Measurements from ENCODE around the gene CFAP61.

CFAP61 gene

DNA sequence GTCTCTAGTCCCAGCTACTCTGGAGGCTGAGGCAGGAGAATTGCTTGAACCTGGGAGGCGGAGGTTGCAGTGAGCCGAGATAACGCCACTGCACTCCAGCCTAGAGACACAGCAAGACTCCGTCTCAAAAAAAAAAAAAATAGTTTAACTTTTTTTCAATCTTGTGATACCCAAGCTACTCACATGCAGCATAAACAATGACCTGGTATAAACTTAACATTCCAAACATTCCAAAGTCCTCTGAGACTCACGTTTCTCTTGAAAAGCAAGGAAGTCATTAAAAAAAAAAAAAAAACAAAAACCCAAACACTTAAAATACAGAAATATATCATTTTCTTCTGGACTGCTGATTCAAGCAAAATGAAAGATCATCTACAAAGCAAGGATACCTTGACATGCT lies 14.4 kb upstream of the CFAP61 start:
- no peak for DNase-seq

DNA sequence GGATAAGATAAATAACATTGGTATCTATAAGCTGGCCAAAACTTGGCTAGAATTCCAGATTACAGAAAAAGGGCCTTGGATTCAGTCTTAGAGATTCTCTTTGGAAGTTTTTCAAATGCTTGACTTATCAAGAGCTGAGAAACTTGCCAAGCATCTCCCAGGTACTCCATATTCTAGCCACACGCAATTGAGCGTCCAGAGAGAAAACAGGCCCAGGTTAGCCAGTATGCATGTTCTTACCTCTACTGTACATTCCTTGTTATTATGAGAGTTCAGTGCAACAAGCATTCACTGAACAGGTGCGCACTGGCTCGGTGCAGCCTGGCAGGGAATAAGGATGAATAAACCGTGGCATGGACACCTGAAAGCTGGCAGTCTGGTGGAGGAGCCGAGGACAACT lies 13.7 kb upstream of the CFAP61 start:
- DNase-seq: no peak

DNA sequence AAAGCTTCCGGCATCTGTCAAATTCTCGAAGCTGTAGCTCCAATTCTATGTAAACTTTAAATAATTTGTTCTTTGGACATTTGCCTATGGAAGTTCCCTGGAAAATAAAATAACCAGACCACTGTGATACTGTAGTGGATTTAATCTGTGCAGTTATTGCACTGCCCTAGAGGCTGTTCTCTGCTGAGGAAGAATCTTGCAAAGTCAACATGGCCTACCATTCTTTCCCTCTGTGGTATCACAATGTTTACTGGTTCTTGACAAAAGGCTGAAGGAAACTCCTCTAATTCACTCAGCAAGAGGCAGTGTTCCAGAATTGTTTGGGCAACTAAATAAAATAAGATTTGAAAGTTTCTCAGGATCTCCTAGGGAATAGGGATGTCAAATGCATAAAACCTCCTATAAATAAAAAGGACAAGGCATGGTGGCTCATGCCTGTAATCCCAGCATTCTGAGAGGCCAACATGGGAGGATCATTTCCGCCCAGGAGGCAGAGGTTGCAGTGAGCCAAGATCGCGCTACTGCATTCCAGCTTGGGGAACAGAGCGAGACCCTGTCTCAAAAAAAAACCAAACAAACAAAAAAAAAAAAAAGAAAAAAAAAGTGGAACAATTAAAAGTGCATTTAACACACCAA lies 12.5 kb upstream of the CFAP61 start:
- DNase-seq: no peak

DNA sequence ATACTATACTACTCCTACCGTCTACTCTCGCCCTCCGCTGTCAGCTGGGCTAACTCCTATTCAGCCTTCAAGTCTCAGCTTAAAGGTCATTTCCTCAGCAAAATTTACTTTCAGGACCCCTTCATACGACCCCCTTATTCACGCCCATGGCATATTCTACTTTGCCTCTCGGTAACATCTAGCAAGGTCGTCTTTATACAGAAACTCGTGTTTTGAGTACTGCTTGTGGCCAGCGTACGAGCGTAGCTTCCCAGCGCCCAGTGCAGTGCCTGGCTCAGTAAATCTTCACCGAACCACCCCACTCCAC lies 612 bp upstream of the CFAP61 start:
- DNase-seq: peak; percentile 22

DNA sequence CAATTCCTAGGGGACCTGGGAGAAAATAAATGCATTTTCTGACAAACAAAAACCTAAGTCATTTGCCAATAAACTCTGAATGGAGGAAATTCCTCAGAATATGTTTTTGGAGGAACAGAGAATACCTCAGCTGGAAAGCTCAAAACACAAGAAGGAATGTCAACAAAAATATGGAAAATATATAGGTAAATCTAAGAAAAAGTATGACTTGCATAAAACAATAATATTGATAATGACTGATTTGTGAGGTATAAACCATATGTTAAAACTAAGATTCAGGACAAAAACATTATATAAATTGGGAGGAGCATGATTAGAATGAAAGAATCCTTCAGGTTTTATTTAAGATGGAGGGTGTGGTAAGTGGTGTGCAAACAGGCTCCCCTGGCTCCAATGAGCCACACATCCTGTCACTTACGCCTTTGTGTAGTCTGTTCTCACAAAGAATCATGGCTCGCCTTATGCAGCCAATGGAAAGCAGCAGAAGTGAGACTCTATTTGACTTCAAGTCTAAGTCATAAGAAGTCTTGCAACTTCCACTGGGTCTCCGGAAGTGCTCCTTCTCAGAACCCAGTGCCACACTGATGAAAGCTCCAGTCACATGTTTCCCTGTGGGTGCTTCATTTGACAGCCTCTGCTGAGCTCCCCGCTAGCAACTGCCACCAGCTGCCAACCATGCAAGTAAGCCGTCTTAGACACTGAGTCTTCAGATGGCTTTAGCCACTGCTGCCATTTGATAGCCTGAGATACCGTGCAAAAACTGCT lies 8.1 kb downstream of the CFAP61 start:
- DNase-seq: no peak

DNA sequence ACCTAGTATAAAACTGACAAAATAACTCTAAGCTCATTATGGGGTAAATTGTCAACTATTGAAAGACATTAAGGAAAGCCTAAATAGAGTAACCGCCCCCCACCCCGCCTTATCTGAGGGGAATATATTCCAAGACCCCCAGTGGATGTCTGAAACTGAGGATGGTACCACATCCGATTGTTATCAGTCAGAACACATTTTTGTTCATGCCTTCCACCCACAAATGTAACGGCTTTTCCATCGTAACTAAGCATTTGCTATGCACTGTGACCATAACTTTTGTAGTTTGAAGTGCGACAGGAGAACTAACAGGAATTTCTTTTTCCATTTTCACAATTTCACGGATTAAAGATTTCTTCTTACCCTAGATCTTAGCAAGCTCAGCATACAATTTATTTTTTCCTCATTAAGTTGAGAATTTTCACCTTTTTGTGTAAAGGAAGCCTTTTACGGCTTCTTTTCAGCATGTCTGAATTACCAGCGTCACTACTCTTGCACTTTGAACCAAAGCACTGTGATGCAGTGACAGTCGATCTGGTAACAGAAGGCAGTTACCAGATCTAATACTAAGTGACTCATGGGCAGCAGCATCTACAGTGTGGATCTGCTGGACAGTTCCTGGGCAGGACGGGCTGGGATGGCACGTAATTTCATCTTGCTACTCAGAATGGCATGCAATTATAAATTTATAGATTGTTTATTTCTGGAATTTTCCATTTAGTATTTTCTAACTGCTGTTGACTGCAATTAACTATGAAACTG lies 11.8 kb downstream of the CFAP61 start:
- no peak for DNase-seq

DNA sequence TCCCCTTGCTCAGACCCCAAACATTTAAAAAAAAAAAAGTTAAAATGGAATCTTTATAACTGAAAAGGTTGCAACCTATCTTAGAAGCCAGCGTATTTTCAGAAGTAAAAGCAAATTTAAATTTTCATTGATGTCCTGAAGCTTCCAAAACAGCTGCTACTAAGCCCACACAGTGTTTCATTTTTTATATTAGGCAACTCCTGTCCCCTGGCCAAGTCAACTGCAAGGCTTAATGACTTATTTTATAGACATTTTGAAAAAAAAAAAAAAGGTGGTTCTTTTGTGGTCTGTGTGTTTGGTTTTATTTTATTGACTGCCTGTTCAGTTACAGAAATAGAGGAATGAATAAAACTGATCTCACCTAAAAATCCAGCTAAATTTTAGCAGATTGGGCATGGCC lies 13.0 kb downstream of the CFAP61 start:
- no peak for DNase-seq

DNA sequence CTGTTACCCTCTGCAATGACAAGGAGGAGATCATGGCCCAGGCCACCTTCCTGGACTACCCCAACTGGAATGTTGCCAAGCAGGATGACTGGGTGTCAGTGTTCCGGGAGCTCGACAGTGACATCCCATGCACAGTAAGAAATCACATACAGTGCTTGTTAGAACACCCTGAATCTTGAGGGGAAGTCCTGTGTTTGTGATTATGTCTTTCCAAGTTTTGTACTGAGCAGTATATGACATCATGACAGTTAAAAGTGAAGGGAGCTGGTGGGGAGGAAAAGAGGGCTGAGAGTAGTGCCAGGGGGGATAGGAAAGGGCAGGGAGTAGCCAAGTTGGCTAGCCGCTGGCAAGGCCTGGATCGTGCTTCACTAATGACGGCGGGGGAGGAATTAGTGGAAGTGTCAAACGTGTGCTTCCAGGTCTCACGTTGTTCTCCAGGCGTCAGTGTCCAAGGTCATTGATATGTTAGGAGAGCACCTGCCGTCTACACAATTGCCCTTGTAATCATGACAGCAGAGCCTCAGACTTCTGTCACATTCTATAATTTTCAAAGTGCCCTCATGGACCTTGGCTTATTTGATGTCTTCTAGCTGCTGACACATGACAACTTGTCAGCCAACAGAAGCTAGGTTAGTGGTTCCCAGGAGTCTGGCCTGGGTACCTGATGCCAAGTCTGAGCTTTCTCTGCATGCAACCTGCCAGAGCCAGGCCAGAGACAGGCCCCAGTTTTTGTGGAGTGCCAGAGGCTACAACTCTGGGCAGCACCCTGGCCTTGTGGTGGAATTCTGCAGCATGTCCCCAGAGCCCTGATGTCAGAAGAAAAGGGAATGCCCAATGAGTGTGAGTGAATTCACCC lies 18.8 kb downstream of the CFAP61 start:
- no peak for DNase-seq

DNA sequence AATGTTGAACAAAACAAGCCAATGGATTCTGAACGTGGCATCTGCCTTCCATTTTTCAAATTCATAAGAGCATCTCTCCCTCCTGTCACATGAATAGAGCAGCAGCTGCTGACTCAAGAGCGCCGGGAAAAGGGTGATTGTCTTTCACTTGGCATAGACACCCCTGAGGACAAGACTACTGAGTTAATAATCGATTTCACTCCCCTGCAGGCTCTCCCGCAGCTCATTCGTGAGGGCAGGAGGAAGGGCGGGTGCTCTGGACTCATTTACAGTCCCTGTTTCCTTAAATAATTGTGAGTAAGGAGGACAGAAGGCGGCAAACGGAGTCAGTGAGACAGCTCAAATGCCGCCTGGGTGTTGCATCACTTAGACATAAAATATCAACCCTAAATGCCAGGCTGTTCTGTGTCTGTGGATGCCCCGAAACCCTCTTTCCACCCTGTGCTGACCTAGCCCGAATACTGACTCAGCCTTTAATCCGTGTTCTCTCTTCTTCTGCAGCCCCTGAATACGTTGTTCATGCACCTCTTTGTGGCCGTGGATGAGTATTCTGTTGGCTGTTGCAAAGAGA lies 21.6 kb downstream of the CFAP61 start:
- no peak for DNase-seq

DNA sequence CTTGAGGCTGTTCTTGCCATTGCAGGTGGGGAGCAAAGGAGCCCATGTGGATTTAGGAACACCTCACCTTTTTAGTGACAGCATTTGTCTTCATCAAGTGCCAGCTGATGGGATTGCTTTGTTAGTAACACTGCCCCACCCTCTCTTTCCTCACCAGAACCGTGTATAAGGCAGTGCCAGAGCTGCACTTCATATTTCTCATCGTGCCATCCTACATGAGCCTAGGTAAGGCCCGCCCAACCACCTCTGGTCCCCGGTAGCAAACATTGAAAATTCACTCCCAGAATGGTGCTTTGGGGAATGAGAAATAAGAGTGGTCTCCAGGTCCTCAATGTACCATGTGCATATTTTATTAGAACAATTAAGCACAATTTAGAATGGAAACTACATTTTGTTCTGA lies 22.7 kb downstream of the CFAP61 start:
- no peak for DNase-seq

DNA sequence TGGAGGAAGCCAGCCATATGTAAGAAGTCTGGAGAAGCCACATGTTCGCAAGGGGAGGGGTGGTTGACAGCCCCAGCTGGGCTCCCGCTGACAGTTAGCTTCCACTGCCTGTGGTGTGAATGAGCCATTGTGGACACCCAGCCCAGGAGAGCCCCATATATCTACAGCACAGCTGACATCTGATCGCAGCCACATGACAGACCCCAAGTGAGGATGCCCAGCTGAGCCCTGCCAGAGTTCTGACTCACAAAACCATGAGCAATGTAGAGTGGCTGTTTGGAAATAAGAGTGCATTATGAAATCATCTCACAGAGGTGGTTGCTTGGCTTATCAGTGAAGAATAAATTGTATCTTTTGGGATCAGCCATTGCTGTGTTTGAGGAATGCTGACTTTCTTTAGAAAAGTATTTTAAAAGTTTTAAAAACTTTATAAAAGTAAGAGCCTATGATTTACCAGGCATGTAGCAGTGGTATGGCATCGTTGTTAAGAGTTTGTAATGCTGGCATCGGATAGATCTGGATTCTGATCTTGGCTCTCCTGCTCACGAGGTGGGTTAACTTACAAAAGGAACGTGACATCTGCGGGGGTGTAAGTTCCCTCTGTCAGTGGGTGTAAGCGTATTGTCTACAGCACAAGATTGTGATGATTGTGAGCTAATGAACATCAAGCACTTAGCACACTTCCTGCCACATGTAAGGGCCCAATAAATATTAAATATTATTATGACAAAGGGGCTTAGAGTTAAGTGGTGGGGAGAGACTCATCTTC lies 24.1 kb downstream of the CFAP61 start:
- DNase-seq: peak; percentile 61

DNA sequence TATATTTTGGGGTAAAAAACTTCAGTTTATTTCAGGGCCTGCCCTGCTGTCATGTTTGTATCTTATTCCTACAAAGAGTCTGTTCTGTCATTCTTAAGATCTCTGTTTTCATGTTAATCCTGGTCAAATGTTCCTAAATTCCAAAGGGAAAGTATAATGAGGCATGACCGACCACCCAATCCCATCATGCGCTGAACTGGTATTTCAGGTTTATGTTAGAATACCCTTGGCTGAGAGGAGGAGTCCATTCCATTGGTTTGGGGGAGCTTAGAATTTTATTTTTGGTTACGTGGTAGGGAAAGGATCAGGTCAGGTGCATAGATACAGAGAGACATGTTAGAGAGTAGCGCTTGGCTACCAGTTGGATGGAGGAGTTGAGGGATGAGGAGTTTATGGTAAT lies 25.7 kb downstream of the CFAP61 start:
- no peak for DNase-seq

DNA sequence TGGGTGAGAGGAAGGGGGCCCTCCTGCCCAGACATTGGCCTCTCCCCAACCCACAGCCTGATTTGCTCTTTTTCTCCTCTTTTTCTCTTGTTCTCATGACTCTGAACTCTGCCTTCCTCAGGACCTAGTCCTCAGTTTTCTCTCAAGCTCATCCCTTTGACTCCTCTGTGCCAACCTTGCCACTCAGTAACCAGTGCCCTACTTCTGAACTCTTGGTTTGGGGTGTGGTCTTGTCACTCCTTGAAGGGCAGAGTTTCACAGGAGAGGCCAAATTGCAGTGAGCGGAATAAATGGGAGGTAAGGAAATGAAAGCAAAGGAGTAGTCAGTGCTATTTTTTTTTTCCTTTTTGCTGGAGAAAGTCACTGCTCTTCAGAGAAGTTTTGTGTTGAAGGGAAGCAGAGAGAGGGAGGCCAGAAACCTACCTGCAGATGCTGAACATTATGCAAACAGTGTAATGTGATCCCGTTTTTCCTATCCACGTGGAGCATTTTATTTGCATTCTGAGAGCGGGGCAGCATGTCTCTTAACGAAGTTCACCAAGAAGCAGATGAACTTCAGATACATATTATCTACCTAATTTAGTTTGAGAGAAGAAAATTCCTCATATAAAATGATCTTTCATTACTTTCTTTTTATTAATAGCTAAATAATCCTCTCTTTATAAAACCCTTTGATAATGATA lies 26.9 kb downstream of the CFAP61 start:
- DNase-seq: no peak

DNA sequence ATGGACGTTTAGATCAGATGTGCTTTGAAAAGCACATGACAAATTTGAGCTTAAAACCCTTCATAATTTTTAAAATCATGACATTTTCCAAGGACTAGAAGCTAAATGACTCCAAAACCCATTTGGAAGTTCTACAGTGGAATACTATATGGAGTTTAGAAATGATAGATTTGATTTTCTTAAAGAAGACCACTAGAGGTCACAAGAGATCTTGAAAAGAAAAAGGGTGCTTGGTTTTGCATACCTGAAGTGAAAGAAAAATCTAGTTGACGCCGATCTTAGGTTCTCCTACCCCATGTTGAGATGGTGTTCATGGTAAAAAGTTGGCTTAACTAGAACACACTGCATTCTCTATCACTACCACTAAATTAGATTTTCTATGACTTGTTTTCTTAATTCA lies 31.5 kb downstream of the CFAP61 start:
- DNase-seq: peak; percentile 37

DNA sequence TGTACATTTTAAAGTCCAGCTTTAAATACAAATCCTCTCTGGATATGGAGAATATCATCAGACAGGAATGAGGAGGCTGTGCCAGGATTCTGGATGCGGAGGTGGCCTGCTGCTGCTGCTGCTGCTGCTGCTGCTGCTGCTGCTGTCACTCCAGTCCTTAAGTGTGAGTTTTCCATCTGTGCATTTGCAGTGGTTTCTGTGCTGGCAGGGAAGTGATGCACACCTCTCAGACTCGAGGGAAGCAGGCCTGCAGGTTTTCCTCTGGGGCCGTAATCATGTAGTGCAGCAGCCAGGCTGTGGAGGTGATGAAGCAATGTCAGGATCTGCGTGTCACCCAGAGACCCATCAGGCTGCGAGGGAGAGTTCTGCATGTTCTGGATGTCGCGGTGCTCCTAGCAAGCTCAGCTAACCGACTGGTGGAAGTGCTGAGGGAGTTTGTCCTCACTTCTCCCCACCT lies 32.0 kb downstream of the CFAP61 start:
- DNase-seq: no peak

DNA sequence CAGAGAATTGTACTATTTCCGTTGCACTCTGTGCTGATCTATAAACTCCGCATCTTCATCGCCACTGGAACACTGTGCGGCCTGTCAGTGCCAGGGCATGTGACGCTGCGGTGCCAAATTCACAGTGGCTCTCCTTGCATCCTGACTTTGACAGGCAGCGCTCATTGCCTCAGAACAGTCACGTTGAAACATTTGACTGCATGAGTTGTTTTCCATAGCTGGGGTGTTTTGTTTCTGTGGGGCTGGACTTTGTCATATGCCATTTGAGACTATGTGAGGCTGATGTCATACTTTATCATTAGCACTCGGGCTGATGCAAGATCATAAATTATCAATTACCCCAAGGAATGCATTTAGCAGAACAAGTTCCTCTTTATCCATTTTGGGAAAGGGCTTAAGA lies 32.7 kb downstream of the CFAP61 start:
- DNase-seq: peak; percentile 6

DNA sequence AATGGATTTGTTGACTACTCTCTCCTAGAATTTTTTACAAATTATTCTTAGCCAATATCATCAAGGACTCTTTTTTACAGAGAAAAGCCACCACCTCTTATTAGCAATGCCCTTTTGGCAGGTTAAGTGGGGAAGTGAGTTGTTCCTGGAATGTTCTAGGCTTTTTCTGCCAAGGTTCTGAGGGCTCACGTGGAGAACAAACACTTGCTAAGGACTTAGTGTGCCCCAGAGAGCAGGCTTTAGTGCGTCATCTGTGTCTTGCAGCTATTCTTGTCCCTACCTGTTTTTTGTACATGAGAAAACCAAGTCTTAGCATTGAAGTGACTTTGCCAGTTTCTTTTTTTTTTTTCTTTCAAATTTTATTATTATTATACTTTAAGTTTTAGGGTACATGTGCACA lies 33.5 kb downstream of the CFAP61 start:
- no peak for DNase-seq

DNA sequence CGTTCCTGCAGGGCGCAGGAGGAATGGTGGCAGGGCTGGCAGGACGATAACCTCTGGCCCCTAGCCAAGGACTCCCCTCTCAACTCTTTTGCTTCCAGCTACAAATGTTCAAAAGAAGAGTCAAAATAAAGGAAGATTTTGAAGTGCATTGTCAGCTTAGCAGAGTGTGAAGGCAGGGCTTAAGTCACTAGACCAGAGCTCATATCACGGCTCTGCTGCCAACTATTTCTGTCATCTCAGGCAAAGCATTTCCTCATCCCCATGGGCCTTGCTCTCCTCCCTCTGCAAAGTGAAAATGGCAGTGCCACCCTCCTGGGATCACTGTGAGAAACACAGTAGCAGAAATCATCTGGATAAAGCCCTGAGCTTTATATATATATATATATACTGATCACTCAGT lies 36.7 kb downstream of the CFAP61 start:
- DNase-seq: no peak

DNA sequence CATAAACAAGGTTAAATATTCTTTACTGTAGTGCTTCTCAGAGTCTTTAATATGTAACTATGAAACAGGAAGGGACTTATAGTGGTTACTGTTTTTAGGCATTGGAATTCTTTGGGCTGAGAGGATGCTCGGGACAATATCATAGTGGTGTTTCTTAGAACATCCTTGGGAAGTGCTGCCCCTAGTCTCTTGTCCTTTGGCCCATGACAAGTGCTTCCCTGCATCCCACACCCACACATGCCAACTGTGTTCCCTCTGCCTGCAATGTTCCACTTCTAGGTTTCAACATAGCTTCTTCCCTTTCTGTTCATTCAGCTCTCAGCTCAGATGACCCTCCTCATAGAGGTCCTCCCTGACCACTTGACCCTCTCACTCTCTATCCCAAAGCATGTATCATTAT lies 37.6 kb downstream of the CFAP61 start:
- DNase-seq: peak; percentile 12

DNA sequence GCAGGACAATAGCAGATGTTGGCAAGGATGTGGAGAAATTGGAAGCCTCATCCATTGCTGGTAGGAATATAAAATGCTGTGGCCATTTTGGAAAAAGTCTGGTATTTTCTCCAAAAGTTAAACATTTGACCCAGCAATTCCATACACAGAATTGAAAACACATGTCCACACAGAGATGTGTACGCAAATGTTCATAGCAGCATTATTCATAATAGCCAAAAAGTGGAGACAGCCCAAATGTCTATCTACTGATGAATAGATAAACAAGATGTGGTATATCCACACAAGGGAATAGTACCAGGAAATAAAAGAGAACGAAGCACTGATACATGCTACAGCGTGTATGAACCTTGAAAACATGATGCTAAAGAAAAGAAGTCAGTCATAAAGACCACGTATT lies 40.5 kb downstream of the CFAP61 start:
- no peak for DNase-seq

DNA sequence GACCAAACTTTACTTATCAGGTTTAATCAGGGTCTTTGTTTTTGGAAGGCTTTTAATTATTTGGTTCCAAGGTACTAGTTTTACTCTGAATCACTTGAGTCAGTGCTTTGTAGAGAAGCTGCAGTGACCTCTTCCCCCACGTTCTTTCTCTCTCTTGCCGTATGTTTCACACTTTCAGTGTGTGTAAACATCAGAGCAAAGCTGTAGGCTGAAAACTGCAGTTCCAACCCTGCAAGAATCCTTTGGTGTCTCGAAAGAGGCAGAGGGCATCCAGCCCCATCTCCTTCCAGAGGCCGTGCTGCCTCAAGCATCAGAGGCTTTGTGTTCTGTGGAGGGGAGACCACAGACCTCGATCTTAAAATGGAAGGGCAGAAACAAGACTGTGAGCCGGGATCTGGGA lies 42.1 kb downstream of the CFAP61 start:
- no peak for DNase-seq

Data from inflammatory macrophage treated with lipopolysaccharide for 4 hours (primary cell).